Brain microvascular endothelial cell (primary cell): ENCODE data around the gene CALML3.

Experiments used
- DNase-seq: peaks from one replicate; pipeline ENCODE4 v3.0.0-alpha.2; 2020
- H3K27ac ChIP-seq: fragments of 250-450 bp; sonication (Bioruptor Pico); 2 replicates; pipeline ENCODE4 v1.5.1; 2020; ENCODE audit warnings: mild to moderate bottlenecking, moderate library complexity
- H3K27me3 ChIP-seq: fragments of 250-450 bp; sonication (Bioruptor Pico); replicated peaks from 2 replicates; pipeline ENCODE4 v1.5.1; 2020; ENCODE audit warnings: mild to moderate bottlenecking
- H3K36me3 ChIP-seq: fragments of 250-450 bp; sonication (Bioruptor Pico); replicated peaks from 2 replicates; pipeline ENCODE4 v1.5.1; 2020; ENCODE audit warnings: mild to moderate bottlenecking
- H3K4me3 ChIP-seq: 2 replicates; pipeline ENCODE4 v1.5.1; 2011; ENCODE audit warnings: low read depth, mild to moderate bottlenecking, control low read depth, low read length, moderate library complexity
- in situ Hi-C: cut with HindIII; loops from 2 replicates; pipeline ENCODE4 v1.10.0; 2017; ENCODE audit warnings: low sequenced_read_pairs, low pct_ligation_motif_present
- TF ChIP-seq, protein P1 (sequence below): IDR thresholded peaks from 2 replicates; pipeline ENCODE4 v1.5.1; 2011; ENCODE audit warnings: low read depth, mild to moderate bottlenecking, moderate library complexity, low read length, control low read depth, inconsistent platforms; ENCODE audit errors: missing control alignments

CALML3 gene

DNA sequence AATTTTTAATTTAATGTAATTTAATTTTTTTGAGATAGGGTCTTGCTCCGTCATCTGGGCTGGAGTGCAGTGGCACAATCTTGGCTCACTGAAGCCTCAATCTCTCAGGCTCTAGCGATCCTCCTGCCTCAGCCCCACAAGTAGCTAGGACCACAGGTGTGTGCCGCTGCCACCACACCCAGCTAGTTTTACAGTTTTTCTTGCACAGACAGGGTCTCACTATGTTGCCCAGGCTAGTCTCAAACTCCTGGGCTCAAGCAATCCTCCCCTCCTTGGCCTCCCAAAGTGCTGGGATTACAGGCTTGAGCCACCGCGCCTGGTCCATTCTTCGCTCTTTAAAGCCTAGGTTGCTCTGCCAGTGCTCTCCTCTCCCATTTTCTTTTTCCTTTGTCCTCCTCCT lies 12.9 kb downstream of the CALML3 start:
- TF ChIP-seq, protein P1, sequence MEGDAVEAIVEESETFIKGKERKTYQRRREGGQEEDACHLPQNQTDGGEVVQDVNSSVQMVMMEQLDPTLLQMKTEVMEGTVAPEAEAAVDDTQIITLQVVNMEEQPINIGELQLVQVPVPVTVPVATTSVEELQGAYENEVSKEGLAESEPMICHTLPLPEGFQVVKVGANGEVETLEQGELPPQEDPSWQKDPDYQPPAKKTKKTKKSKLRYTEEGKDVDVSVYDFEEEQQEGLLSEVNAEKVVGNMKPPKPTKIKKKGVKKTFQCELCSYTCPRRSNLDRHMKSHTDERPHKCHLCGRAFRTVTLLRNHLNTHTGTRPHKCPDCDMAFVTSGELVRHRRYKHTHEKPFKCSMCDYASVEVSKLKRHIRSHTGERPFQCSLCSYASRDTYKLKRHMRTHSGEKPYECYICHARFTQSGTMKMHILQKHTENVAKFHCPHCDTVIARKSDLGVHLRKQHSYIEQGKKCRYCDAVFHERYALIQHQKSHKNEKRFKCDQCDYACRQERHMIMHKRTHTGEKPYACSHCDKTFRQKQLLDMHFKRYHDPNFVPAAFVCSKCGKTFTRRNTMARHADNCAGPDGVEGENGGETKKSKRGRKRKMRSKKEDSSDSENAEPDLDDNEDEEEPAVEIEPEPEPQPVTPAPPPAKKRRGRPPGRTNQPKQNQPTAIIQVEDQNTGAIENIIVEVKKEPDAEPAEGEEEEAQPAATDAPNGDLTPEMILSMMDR = no peak
- no peak overlapping the region for H3K4me3 ChIP-seq
- no peaks in the 10 kb centered on the region for H3K27me3 ChIP-seq
- in situ Hi-C loops = no loop called here
- no peak overlapping the region for H3K27ac ChIP-seq
- DNase-seq = no peak
- no peaks in the 10 kb centered on the region for H3K36me3 ChIP-seq

DNA sequence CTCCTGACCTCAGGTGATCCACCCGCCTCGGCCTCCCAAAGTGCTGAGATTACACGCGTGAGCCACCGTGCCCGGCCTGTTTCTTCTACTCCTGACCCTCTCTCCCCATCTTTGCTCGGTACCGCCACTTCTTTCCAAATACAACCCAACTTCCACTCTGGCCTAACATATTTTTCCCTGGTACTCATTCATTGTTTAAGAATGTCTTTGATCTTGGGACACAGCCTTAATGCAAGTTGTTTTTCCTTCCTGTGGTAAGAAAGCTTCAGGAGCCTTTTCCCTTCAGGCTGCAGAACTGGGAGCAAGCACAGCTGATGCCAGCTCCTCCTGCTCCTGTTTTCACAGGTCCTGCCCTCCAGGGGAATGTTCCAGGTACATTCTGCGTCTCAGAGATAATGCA lies 13.7 kb downstream of the CALML3 start:
- no peaks in the 10 kb centered on the region for H3K27me3 ChIP-seq
- DNase-seq = no peak
- H3K27ac ChIP-seq = no peak overlapping the region
- in situ Hi-C loops = no loop called here
- no peak overlapping the region for H3K4me3 ChIP-seq
- no peaks in the 10 kb centered on the region for H3K36me3 ChIP-seq
- TF ChIP-seq, protein P1 = no peak

DNA sequence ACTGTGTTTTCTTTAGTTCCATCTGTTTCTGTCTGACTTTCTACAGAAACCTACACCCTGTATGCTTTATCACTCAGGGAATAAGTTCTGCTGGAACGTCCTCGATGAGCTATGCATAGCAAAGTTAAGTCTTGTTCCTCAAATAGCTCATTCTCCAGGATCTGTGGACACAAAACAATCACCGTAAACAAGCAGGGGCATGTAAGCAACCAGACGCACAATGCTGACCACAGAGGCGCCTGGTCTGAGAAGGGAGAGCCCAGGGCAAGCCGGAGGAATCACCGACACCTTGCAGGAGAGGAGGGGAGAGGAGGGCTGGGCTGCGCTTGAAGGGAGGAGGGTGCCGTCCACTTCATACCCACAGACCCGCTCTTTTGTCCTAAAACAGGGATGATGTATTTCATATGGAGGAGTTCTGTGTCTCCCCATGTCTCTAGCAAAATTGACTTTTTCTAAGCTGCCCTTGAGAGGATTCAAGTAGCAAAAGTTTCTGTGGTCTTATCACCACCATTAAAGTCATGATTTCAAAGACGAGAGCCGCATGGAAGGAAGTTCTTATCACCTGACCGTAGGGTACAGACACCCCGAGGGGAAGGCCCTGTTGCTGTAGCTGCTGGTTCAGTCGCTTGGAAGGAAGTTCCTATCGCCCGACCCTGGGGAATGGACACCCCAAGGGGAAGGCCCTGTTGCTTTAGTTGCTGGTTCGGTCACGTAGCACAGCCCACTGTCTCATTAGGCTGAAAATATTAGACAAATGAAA lies 14.3 kb downstream of the CALML3 start:
- DNase-seq = no peak
- in situ Hi-C loops = no loop called here
- H3K4me3 ChIP-seq = no peak overlapping the region
- H3K27me3 ChIP-seq = no peaks in the 10 kb centered on the region
- H3K36me3 ChIP-seq = no peaks in the 10 kb centered on the region
- TF ChIP-seq, protein P1 = no peak
- no peak overlapping the region for H3K27ac ChIP-seq

DNA sequence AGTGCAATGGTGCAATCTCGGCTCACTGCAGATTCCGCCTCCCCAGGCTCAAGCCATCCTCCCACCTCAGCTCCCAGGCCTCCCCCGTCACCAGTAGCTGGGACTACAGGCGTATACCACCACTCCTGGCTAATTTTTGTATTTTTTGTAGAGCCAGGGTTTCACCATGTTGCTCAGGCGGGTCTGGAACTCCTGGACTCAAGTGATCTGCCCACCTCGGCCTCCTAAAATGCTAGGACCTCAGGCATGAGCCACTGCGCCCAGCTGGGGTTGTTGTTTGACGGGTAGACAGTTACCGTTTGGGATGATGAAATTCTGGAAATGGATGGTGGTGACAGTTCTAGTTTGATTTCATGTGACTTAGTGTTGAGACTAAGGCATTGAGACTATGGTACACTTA lies 15.3 kb downstream of the CALML3 start:
- H3K27ac ChIP-seq = no peak overlapping the region
- in situ Hi-C loops = no loop called here
- no peaks in the 10 kb centered on the region for H3K27me3 ChIP-seq
- no peaks in the 10 kb centered on the region for H3K36me3 ChIP-seq
- H3K4me3 ChIP-seq = no peak overlapping the region
- TF ChIP-seq, protein P1 = no peak
- no peak for DNase-seq

DNA sequence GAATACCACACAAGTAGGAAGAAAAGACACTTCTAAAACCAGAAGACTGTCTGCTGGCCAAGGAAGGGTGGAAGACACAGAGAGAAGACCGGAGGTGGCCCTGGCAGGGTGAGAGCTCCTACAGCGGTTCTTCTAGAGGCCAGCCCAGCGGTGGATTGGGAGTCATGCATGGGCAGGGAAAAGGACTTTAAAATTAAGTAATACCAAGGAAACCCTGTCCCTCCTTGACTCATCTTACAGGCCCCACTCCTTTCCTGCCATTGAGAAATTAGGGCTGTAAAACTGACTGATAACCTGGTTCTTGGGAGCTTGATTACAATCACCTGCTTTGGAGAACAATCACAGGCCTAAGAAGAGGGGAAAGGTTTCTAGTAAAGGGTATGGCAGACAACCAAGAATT lies 16.1 kb downstream of the CALML3 start:
- H3K27me3 ChIP-seq = no peaks in the 10 kb centered on the region
- TF ChIP-seq, protein P1 = no peak
- DNase-seq = no peak
- no peaks in the 10 kb centered on the region for H3K36me3 ChIP-seq
- in situ Hi-C loops = no loop called here
- no peak overlapping the region for H3K4me3 ChIP-seq
- H3K27ac ChIP-seq = no peak overlapping the region

DNA sequence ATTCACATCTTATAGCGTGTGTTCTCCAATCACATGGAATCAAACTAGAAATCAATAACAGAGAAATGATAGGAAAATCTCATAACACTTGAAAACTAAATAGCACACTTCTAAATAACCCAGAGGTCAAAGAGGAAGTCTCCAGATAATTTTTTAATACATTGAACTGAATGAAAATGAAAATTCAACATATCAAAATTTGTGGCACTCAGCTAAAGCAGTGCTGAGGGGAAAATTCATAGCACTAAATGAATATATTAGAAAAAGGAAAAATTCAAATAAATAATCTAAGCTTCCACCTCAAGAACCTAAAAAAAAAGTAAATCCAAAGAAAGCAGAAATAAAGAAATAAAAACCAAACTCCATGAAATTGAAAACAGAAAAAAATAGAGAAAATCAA lies 17.3 kb downstream of the CALML3 start:
- H3K4me3 ChIP-seq = no peak overlapping the region
- no peak for DNase-seq
- H3K27ac ChIP-seq = no peak overlapping the region
- no peaks in the 10 kb centered on the region for H3K36me3 ChIP-seq
- TF ChIP-seq, protein P1 = no peak
- no peaks in the 10 kb centered on the region for H3K27me3 ChIP-seq
- in situ Hi-C loops = no loop called here
